Activated CD4-positive, alpha-beta T cell treated with anti-CD3 and anti-CD28 coated beads, Interleukin-2, Interleukin-4, amounts not matched to agents 100 ng/mL and 50 ng/mL, durations not matched to agents 16 hours and 8 hours (primary cell): ENCODE results near the gene C5orf58.
"Not testable (repeated sequence)": the region's sequence is repeated elsewhere in the genome, so short reads cannot be mapped to it uniquely, and the experiment has no call there.

Experiments
- DNase-seq: peaks from one replicate; pipeline ENCODE4 v3.0.0-alpha.2; 2020; ENCODE audit warnings: low spot score

C5orf58 gene

DNA sequence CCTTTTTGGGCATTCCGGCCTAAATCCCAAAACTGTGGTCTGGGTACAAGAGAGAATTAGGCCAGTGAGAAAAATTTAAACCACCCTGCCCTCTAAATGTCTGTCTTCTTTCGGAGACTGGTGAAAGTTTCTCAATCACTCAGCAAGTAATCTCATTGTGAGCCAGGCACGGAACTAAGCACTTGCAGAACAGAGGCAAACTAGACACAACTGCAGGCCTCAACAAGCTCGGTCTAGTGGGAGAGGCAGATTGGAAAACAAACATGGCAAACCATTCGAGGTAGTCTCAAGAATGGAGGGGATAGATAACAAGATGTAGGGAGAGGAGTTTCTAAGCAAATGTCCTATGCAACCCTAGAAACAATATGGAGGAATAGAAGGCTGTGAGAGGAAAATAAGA, 8.9 kb upstream of the C5orf58 start:
- DNase-seq, result no peak

DNA sequence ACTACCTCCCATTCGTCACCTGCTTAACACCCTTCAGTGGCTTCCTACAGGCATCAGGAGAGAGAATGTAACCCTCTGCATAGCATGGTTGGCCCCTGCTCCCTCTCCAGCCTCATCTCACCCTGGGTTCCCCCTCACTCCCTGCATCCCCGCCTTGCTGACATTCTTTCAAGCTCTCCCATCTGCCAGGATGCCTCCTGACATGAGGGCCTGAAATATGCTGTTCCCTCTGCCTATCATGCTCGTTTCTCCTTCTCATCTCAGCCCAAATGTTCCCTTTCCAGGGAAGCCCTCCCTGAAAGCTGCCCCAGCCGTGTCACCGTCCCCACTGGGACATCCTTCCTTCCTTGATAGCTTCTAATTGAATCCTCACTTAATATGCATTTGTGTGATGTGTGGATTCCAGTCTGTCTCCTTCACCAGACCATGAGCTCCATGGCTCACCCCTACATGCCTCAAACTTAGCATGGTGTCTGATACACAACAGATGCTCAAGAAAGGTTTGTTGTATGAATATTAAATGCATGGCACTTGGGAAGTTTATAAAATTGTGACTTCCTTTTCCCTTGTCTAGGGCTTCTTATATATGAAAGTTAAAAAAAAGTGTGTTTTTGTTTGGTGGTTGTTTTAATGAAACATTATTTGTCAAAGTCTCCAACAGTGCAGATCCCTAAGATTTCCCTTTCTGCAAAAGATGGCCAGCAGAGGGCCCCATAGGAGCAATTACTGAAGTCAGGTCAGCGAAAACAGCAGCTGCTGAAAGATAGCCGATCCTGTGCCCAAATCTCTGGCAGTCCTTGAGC, 7.3 kb upstream of the C5orf58 start:
- DNase-seq, result peak; percentile 78

DNA sequence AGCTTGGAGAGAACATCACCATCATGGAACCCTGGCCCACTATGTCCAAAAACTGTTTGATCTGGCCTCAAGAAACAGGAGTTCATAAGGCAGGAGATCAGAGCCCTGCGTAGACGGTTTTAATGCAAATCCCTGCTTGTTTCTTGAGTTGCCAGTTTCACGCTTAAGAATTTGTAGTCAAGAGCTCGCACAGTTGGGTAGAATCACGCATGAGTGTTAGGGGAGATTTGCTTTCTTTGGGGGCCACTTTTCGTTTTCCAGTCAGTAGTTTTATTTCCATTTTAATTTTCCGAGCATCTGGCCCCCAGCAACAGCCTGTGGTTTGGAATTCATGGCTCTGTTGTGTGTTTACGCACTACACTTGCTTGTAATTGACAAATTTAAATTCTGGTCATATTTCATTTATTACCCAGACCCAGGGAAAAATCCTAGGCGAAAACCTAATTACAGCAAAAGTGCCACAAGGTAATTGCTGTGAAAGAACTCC, 6.6 kb upstream of the C5orf58 start:
- DNase-seq, result no peak

DNA sequence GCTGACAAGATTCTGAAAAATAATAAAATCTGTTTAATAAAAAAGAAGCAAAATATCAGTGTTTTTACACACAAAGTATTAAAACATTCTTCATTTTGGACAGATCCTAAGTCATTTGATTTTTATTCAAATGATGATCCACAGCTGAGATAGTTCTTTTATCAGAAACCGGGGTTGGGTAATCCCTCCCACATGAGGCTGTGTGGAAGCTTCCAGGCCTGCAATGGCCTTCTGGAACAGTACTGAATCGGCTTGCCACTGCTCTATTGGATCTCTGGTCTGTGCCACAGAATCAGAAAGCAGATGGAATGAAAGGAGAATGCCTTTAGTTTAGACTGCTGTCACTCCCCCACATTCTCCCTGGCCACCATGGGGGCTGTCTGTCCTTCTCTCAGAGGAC, 6.1 kb upstream of the C5orf58 start:
- no peak for DNase-seq

DNA sequence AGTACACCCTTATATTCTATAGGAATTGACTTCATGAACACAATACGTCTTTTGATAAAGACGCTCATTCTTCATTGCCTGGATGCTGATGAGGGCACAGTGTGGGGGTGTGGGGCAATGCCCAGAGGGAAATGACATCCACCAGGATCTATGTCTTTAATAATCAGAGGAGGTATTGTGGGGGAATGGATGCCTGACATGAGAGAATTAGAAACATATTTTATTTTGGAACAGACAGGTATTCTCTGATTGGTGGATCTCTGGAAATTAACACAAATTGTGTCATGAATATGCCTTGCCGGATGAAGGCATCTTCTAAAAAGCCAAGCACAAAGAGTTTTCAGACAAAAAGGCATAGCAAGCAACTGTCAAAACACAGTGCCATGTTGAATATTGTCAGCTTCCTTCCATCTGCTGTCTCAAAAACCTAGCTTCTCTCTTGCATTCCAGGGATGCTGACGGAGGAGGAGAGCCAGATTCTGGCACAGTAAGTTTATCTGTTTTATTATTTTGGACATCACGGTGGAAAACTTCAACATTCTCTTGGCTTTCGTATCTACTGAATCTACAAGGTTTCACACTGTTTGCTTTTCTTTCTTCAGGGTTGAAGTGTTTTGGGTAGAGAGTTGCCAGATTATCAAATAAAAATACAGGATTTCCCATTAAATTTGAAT, 3.9 kb upstream of the C5orf58 start:
- DNase-seq, result no peak

DNA sequence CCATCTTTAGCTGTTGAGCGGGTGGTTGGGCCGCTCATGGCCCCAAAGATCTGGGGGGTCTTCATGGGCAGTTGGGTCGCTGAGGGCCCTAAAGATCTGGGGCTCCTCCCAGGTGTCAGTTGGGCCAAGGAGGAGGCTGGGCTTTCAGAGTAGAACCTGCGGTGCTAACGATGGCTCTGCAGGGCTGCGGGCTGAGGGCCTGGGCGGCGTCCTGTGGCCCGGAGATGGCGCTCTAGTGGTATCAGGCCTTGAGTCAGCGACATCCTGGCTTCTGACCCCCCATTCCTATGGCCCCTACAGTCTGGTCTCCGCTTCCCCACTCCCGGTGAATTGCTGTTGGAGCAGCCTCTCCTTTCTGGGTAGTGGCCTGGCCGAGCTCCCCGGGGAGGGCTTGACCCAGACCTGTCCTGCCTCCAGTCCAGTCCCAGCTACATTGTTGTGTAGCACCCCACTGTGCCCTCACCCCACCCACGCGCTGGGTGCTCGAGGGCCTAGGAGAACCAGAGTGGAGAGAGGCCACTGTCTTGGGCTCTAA, 640 bp downstream of the C5orf58 start:
- DNase-seq, result no peak

DNA sequence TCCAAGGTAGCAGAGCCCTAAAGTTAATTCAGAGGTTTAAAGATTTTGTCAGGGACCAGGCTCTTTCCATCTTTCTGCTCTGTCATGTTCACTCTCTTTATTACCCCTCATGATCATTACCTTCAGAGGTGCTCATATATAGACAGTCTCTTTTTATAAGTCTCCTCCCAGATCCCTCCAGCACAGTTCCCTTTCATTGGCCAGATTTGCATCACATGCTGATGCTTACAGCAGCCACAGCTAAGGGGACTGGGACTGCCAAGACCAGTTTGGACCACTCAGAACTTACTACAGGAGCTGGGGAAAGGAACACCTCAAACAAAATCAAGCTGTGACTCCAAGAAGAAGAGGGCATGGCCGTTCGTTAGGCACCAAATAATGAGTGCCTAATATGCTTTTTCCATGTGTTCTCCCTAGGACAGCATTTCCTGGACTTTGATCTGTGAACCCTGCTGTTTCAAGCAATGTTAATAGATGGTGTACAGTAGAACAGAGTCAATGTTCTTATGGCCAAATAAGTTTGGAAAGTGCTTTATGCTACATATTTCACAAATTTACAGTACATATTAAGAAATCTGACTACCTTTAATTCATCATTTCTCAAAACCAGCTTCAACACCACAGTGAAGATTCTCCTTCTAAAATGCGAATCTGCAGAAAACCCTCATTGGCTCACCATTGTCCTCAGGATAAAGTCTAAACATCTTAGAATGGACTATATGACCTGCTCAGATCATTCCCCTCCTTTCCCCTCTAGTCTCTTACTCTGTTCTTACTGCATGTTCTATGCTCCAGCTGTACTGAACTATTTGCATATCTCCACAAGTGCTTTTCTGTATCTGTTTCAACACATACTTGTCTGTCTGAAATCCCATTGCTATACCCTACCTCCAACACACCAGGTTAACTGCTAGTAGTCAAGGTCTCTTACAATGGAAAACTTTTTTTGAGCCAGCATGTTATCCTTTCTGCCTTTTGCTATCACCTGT, 3.4 kb downstream of the C5orf58 start:
- DNase-seq, result no peak

DNA sequence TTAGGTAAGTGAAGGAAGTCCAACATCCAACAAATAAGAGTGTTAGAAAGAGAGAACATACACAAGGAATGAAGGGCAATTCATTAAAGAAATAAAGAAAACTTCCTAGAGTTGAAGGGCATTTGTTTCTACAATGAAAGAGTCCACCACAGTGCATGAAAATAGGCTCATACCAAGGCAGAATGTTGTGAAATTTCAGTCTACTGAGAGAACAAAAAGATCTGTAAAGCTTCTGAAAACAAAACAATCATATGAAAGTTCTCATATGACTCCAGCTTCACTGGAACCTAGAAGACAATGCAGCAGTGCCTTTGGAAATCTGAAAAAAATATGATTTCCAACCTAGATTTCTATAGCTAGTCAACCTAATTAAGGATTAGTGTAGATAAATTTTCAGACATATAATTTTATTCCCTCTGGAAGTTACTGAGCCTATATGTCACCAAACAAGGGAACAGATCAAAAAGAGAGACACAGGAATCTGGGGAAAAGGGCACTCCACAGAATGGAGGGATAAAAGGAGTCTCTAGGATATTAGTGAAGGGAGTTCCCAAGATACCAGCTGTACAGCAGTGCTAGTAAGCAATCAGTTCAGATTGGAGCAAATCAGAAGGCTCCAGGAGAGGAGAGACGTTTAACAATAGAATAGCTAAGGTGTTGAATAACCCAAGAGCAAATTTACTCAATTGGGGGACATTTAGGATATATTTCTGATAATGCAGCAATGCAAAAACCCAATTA, 5.8 kb downstream of the C5orf58 start:
- no peak for DNase-seq

DNA sequence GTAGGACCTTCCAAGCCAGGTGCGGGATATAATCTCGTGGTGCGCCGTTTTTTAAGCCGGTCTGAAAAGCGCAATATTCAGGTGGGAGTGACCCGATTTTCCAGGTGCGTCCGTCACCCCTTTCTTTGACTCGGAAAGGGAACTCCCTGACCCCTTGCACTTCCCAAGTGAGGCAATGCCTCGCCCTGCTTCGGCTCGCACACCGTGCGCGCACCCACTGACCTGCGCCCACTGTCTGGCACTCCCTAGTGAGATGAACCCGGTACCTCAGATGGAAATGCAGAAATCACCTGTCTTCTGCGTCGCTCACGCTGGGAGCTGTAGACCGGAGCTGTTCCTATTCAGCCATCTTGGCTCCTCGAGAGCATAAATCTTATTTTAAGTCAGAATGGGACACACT, 12.7 kb downstream of the C5orf58 start:
- DNase-seq, result not testable (repeated sequence)

DNA sequence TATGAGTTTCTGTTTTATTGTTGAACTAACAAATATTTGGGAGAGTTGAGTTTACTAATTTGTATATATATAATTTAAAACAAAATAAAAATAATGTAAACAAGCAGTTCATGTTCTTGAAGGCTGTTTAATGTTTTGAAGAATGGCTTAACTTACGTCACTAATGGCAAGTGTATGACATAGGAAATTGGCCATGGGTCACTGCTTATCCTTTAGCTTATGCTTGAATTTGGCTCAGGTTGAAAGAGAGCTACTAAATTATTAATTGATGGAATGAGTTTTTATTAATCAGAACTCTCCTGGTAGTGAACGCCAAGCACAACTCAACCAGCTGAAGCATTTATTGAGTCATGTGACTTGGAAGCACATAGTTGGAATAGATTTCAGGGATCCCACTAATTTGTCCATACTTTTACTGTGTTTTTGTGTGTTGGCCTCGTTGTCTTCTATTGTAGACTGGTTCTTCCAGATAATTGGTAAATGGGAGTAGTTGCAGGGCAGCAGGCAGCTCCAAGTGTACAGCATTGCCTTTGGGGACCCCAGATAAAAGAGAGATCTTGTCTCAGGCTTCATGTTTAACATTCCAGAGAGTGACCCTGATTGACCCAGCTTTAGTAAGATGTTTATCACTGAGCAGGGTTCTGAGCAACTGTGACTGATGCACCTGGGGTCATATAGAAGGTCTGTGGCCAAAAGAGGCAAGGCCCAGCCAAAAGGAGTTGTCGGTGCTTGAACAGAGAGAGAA, 13.5 kb downstream of the C5orf58 start:
- no peak for DNase-seq

DNA sequence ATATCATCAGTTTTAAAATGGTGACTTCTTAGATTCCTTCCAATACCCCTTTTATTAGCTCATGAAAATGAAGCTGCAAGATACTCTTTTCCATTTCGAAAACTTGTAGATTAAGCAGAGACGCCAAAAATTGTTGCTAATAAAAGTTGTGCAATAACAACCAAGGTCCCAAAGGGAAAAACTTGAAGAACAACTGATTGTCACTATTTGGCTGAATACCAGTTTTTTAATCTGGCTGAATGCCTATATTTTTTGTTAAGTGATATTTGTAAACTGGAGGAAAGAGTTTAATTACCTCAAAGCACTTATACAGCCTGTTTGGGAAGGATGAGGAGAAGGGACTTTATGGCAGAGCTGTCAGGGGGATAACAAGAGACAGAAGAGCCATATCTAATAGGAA, 14.6 kb downstream of the C5orf58 start:
- no peak for DNase-seq

DNA sequence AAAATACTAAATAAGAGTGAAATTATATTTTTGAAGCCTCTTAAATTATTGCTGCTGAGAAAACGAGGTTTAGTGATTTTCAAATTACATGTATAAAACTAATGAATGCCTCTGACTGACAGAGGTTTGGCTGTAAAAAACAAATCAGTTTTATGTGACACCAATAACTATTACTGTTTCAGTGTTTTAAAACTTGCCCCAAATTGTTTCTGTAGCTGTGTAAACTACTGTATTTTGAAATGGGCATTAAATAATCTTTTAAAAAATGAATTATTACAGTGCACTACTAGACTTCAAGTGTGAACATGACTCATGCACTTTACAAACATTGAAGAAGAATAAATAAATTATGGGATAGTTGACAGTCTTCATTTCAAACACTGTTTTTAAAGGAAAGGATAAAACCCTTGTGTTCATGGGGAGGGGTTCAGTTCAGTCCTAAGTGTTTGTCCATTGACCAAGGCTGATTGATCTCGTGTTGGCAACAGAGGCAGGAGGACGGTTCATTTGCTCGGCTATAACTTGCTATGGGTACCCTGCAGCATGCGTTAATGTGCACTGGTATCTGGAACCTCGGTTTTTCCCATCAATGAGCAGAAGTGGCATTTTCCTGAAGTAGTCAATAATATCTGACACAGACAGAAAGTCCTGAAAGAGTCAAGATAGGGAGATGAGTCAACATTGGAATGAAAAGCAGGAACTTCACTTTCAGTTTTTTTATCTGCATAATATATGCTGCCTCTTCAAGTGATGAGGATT, 15.6 kb downstream of the C5orf58 start:
- DNase-seq, result no peak

DNA sequence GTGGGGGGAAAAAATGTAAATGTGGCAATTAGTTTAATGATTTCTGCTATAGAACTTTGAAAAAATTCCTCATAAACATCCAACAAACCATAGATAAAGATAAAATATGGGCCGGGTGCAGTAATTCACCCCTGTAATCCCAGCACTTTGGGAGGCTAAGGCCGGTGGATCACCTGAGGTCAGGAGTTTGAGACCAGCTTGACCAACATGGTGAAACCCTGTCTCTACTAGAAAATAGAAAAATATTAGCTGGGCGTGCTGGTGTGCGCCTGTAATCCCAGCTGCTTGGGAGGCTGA, 16.1 kb downstream of the C5orf58 start:
- not testable (repeated sequence) for DNase-seq

DNA sequence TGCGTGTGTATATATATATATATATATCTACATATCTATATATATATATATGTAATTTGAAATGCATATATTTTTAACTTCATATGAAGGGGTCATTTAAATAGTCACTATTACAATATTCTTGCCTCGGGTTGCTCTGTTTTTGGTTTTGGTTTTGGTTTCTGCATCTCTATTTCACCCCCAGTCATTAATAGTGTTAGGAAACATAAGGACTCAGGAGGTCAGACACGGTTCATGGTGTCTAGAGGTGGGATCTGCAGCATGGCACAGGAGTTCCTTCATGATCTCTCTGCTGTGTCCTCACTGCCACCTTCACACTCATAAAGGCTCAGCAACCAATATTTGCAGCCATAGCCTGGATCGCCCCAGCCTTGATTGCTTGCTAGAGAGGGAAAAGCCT, 16.6 kb downstream of the C5orf58 start:
- no peak for DNase-seq

DNA sequence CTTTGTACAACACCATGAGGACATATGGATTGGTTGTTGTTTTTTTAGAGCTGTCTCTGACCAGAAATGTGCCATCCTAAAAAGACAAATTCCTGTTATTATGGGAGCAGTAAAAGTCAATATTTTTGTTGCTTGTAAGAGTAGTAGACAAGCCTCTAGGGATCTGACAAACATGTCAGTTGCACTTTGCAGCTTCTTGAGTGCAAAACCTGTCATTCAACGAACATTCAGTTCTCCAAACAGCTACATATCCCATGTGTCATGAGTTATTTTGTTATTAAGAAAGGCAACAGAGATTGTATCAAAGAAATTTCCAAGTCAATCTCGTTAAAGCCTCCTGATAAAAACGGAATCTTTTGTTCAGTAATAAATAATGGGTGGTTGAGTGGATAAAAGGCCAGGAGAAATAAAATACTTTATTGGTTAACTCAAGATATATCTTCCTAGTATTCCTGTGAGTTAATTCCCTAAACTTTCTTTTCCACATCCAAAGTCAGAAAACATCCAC, 18.1 kb downstream of the C5orf58 start:
- no peak for DNase-seq

DNA sequence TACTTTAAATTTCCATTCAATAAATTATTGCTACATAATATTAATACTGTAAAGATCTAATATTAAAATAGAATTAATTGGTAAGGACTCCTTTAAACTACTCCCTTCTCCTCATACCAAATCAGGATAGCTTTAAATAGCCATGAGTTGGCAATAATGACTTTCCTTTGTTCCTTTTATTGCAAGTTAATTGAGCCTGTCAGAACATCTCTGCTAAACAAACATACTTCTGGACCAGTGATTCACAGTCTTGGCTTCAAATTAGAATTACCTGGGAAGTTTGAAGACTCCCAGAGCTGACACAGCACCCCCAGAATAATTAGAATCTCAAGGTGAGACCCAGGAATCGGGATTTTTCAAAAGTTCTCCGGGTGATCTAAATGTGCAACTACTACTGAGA, 18.7 kb downstream of the C5orf58 start:
- no peak for DNase-seq

DNA sequence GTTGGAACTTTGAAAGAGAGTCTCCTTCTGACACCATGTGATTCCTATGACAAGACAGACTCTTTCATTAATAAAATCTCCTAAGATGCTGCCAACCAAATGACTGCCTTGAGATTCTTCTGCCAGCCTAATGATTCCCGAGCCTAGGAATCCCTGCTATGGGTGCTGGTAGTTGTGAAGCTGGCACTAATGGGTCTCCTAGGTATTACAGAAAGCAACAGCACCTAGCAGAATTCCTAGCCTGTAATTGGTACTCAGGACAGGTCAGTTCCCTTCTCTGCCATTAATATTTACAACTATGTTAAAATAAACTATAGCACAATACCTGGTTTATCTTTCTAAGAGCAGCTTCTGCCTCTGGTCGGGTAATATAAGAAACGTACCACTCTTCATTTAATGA, 19.3 kb downstream of the C5orf58 start:
- no peak for DNase-seq

DNA sequence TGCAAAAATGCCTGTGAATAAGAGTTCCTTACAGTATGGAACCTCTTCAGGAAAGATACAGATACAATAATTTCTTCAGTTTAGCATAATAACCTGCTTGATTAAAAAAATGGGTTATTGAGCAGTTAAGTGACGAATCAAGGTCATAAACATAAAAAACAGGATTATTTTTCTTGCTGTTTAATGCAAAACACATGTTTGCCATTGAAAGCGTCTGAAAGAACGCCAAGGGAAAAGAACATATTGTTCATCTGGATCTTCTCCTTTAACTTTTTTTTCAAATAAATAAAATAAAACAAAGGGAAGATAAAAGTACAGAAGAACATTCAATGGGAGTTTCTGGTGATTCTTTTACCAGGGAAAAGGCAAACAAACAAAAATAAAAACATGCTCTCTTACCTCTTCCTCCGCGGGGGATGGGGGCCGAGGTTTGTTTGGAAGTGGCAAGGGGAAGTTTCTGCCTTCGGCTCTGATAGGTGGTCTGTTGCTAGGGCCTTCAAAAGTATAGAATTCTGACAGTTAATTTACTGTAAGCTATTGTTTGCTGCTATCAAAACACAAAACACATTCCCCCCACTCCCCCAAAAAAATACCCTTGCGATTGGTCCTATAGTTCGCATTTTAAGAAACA, 20.1 kb downstream of the C5orf58 start:
- no peak for DNase-seq

DNA sequence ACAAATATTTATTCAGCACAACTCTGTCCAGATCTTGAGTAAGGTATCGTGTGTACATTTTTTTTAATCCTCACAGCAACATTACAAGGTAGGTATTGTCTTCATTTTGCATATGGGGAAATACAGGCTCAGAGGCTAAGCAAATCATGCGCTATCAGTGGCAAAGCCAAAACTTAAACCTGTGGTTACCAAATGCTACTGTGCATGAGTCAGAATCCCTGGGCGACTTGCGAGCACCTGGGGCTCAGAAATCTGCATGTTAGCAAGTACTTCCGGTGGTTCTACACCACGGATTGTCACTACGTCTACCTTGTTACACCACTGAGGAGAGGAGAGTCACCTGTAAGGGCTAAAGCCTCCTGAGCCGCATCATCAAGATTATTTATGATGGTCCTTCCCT, 21.3 kb downstream of the C5orf58 start:
- peak; percentile 70 for DNase-seq
